Natural killer cell (primary cell): Measurements from ENCODE around the gene CSNK1G1. TPM values are rescaled to one million over a fixed set of nuclear protein-coding genes. Genes with fewer than 3 reads are reported as not detected.
A peak's percentile ranks its signal among the peaks of the same experiment; 100 is the strongest.
"Not testable (repeated sequence)": the region's sequence is repeated elsewhere in the genome, so short reads cannot be mapped to it uniquely, and the experiment has no call there.

Experiments
- ATAC-seq, 3 donors: fragments of 150-1000 bp in 2 of 3; fragments of 200-7000 bp in 1 of 3; cut with Tn5 transposase; 1 replicate in 1 of 3; 2 replicates in 2 of 3; pipeline ENCODE4 v1.10.0; 2021; ENCODE audit warnings: mild to moderate bottlenecking in 2 of 3, moderate library complexity in 2 of 3
- DNase-seq, 2 donors: peaks; one replicate each; pipeline versions ENCODE4 v3.0.0 to v3.0.0-alpha.2; 2013 to 2021; ENCODE audit warnings: mixed read lengths in 1 of 2
- H3K27ac ChIP-seq: one replicate; pipeline ENCODE4 v1.5.1; 2013; ENCODE audit warnings: mild to moderate bottlenecking, low read length
- H3K27me3 ChIP-seq: one replicate; pipeline ENCODE4 v1.6.1; 2013; ENCODE audit warnings: low read length; ENCODE audit not compliant: control insufficient read depth, insufficient read depth
- H3K36me3 ChIP-seq: one replicate; pipeline ENCODE4 v1.6.1; 2013; ENCODE audit warnings: low read length; ENCODE audit not compliant: control insufficient read depth, insufficient read depth
- H3K4me1 ChIP-seq: one replicate; pipeline ENCODE4 v1.6.1; 2013; ENCODE audit warnings: low read length; ENCODE audit not compliant: control insufficient read depth, insufficient read depth
- H3K4me3 ChIP-seq: one replicate; pipeline ENCODE4 v1.5.1; 2013; ENCODE audit warnings: low read length
- H3K9me3 ChIP-seq: one replicate; pipeline ENCODE4 v1.6.1; 2013; ENCODE audit warnings: low read length; ENCODE audit not compliant: control insufficient read depth, insufficient read depth
- H3K27ac Mint-ChIP-seq, 2 donors: one replicate each; pipeline ENCODE4 v1.8.0; 2022; ENCODE audit warnings: mild to moderate bottlenecking in 2 of 2, mixed read lengths in 2 of 2, moderate library complexity in 1 of 2
- H3K27me3 Mint-ChIP-seq, 2 donors: one replicate each; pipeline ENCODE4 v1.8.0; 2022; ENCODE audit warnings: low read depth in 2 of 2, mixed read lengths in 2 of 2
- H3K36me3 Mint-ChIP-seq: one replicate; pipeline ENCODE4 v1.8.0; 2022; ENCODE audit warnings: mixed read lengths
- H3K4me1 Mint-ChIP-seq, 2 donors: one replicate each; pipeline ENCODE4 v1.8.0; 2022; ENCODE audit warnings: mixed read lengths in 2 of 2
- H3K4me3 Mint-ChIP-seq: one replicate; pipeline ENCODE4 v1.8.0; 2022; ENCODE audit warnings: mild to moderate bottlenecking, moderate library complexity, mixed read lengths
- H3K9me3 Mint-ChIP-seq, 2 donors: one replicate each; pipeline ENCODE4 v1.8.0; 2022; ENCODE audit warnings: mixed read lengths in 2 of 2
- CTCF ChIP-seq: fragments of 200-600 bp; IDR thresholded peaks from one replicate; pipeline ENCODE4 v1.8.0; 2022; ENCODE audit warnings: antibody characterized with exemption
- WGBS: methylation state at CpG from one replicate; pipeline ENCODE4 v1.1.7; 2013; ENCODE audit warnings: missing lambda C conversion rate; ENCODE audit not compliant: insufficient coverage; 5-methylcytosine and 5-hydroxymethylcytosine counted together
- intact Hi-C: fragments of 100-400 bp; cut with micrococcal nuclease; formaldehyde crosslinking; loops from one replicate; pipeline ENCODE4 v1.14.2; 2022
- total RNA-seq, 4 donors: library from RNA; stranded (reverse); fragments of 120-200 nt in 1 of 4; gene quantifications; one replicate each; pipeline versions ENCODE4 v1.2.3 to v1.2.4, GENCODE V29; 2013 to 2022

CSNK1G1 gene
- total RNA-seq, 3 donors from 2014 or later (not counting 1 experiment from before 2014, with no cell fraction given): 26.2 to 36.8 (median 34.0) TPM

- Histone ChIP-seq H3K27me3 (no peaks in the 10 kb centered on the region), H3K4me1 (peaks cover 9% of the 10 kb centered on the region), H3K4me3 (no peak overlapping the region), H3K9me3 (no peaks in the 10 kb centered on the region), H3K27ac (no peak overlapping the region), H3K36me3 (no peaks in the 10 kb centered on the region)
- Mint-ChIP-seq H3K27ac (no peak overlapping the region), H3K9me3 (no peaks in the 10 kb centered on the region), H3K4me3 (peak overlapping the region; percentile 98), H3K4me1 (peaks cover 13 to 15% of the 10 kb centered on the region in 2 donors), H3K27me3 (no peaks in the 10 kb centered on the region), H3K36me3 (no peaks in the 10 kb centered on the region)
- no peak for ATAC-seq
- DNase-seq: no peak
- 78% methylated on average over 8 of the region's 9 CpGs for WGBS
- TF ChIP-seq CTCF: no peak
- intact Hi-C loops: no loop called here
These were observed 23.4 kb upstream of the CSNK1G1 start for GRCh38 chr15:64379216-64379960.

GRCh38 chr15:64373360-64373759 lies 17.4 kb upstream of the CSNK1G1 start:
- H3K27ac ChIP-seq: no peak overlapping the region
- WGBS: 82% methylated on average over 8 of the region's 8 CpGs
- ATAC-seq: peak; percentile 44 to 62 (median 61)
- H3K27me3 Mint-ChIP-seq: no peaks in the 10 kb centered on the region
- H3K36me3 Mint-ChIP-seq: no peaks in the 10 kb centered on the region
- peaks cover 8 to 9% of the 10 kb centered on the region in 2 donors for H3K4me1 Mint-ChIP-seq
- no peaks in the 10 kb centered on the region for H3K36me3 ChIP-seq
- no peak for DNase-seq
- H3K9me3 ChIP-seq: no peaks in the 10 kb centered on the region
- TF ChIP-seq CTCF: no peak
- H3K4me3 Mint-ChIP-seq: peak overlapping the region; percentile 58
- peak overlapping the region; percentile 51 to 88 for H3K27ac Mint-ChIP-seq
- peaks cover 3% of the 10 kb centered on the region for H3K4me1 ChIP-seq
- H3K9me3 Mint-ChIP-seq: no peaks in the 10 kb centered on the region
- H3K4me3 ChIP-seq: no peak overlapping the region
- intact Hi-C loops: no loop called here
- H3K27me3 ChIP-seq: no peaks in the 10 kb centered on the region

- H3K27me3 ChIP-seq, H3K27ac ChIP-seq, H3K9me3 Mint-ChIP-seq, intact Hi-C loops, H3K36me3 ChIP-seq, H3K4me3 ChIP-seq, DNase-seq, H3K9me3 ChIP-seq, ATAC-seq, H3K36me3 Mint-ChIP-seq, H3K27me3 Mint-ChIP-seq, H3K4me1 ChIP-seq, H3K4me1 Mint-ChIP-seq, H3K4me3 Mint-ChIP-seq, H3K27ac Mint-ChIP-seq: not testable (repeated sequence)
- 97% methylated on average over 8 of the region's 8 CpGs for WGBS
These were observed 15.4 kb upstream of the CSNK1G1 start for GRCh38 chr15:64371383-64371782.

GRCh38 chr15:64369078-64369607 lies 13.2 kb upstream of the CSNK1G1 start:
- intact Hi-C loops: no loop called here
- Mint-ChIP-seq H3K9me3 (no peaks in the 10 kb centered on the region), H3K36me3 (no peaks in the 10 kb centered on the region), H3K4me3 (no peak overlapping the region), H3K27me3 (no peaks in the 10 kb centered on the region), H3K4me1 (peaks cover 8 to 9% of the 10 kb centered on the region in 2 donors), H3K27ac (no peak overlapping the region)
- no peak for ATAC-seq
- no peak for DNase-seq
- H3K4me3 ChIP-seq: no peak overlapping the region
- peaks cover 3% of the 10 kb centered on the region for H3K4me1 ChIP-seq
- H3K27me3 ChIP-seq: no peaks in the 10 kb centered on the region
- H3K9me3 ChIP-seq: no peaks in the 10 kb centered on the region
- TF ChIP-seq CTCF: no peak
- no peaks in the 10 kb centered on the region for H3K36me3 ChIP-seq
- WGBS: 100% methylated on average over 1 of the region's 2 CpGs
- no peak overlapping the region for H3K27ac ChIP-seq
